Limb (tissue), 2 donors: ENCODE data around the gene CHST15.

Source experiments
- DNase-seq, 2 donors: peaks; one replicate each; pipeline ENCODE4 v3.0.0-alpha.2; 2016; ENCODE audit errors: extremely low spot score in 2 of 2

Gene CHST15

GRCh38 chr10:124083047-124083739 is 10.2 kb downstream of the CHST15 start:
- no peak for DNase-seq

GRCh38 chr10:124082555-124082954 is 10.8 kb downstream of the CHST15 start:
- DNase-seq = no peak

- no peak for DNase-seq
Measured at GRCh38 chr10:124081547-124082140, 11.8 kb downstream of the CHST15 start.

- DNase-seq = no peak
Measured at GRCh38 chr10:124079864-124080263, 13.5 kb downstream of the CHST15 start.

GRCh38 chr10:124078714-124079113 is 14.7 kb downstream of the CHST15 start:
- no peak for DNase-seq

GRCh38 chr10:124078028-124078427 is 15.4 kb downstream of the CHST15 start:
- no peak for DNase-seq

- no peak for DNase-seq
Measured at GRCh38 chr10:124077208-124077993, 16.0 kb downstream of the CHST15 start.

GRCh38 chr10:124076148-124076733 is 17.2 kb downstream of the CHST15 start:
- no peak for DNase-seq

GRCh38 chr10:124075231-124075955 is 18.0 kb downstream of the CHST15 start:
- no peak for DNase-seq

GRCh38 chr10:124074501-124075109 is 18.8 kb downstream of the CHST15 start:
- no peak for DNase-seq

GRCh38 chr10:124073978-124074377 is 19.4 kb downstream of the CHST15 start:
- no peak for DNase-seq

- DNase-seq = no peak
Measured at GRCh38 chr10:124072541-124072940, 20.9 kb downstream of the CHST15 start.

- DNase-seq = no peak
Measured at GRCh38 chr10:124072106-124072505, 21.3 kb downstream of the CHST15 start.

GRCh38 chr10:124071141-124071540 is 22.3 kb downstream of the CHST15 start:
- DNase-seq = no peak

- DNase-seq = no peak
Measured at GRCh38 chr10:124070666-124071065, 22.7 kb downstream of the CHST15 start.

- DNase-seq = no peak
Measured at GRCh38 chr10:124069341-124070264, 23.8 kb downstream of the CHST15 start.

GRCh38 chr10:124068929-124069328 is 24.5 kb downstream of the CHST15 start:
- DNase-seq = no peak

- DNase-seq = no peak
Measured at GRCh38 chr10:124067825-124068400, 25.5 kb downstream of the CHST15 start.
